ENCODE results near the gene NPTX2.

The NPTX2 gene

GRCh38 chr7:98654524-98655272 is 37.6 kb downstream of the NPTX2 start:
- DNase-seq (ENCODE audit: low spot score): no peak

GRCh38 chr7:98655611-98656010 is 38.5 kb downstream of the NPTX2 start:
- DNase-seq (ENCODE audit: low spot score): no peak

- DNase-seq (ENCODE audit: low spot score): no peak
These were observed 39.8 kb downstream of the NPTX2 start for GRCh38 chr7:98656899-98657298.

GRCh38 chr7:98657736-98658135 is 40.7 kb downstream of the NPTX2 start:
- DNase-seq (ENCODE audit: low spot score): no peak

DNA sequence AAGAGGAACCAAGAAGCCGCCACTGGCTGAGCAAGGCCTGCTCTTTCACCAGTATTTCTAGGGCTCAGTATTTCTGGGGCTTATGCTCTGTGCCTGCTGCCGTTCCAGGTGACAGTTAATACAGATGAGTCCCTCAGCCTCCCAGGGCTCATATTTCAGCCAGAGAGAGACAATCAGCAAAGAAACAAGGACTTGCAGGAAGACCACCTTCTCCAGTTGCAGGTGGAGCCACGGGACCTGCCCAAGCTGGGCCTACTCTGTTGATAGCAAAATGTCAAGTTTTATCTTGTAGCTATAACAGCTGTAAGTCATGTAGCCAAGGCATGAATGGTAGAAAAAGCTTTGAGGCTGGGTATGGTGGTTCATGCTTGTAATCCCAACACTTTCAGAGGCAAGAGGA is 42.7 kb downstream of the NPTX2 start:
- DNase-seq (ENCODE audit: low spot score): no peak

DNA sequence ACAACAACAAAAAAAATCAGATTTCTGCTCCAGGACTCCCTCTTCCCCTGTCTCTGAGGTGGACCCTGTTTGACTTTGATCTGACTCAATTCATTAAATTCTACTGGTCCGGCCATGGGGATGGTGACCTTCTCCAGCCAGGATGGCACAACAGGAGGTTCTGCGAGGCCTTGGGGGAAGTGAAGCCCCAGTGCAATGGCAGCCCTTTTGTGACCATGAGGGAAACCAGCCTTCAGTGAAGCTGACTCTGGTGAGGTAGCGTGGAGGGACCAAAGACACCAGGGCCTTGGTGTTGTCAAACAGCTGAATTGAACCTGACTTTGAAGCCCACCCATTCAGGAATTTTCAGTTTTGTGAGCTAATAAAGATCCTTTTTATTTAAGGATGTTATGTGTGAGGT is 44.5 kb downstream of the NPTX2 start:
- no peak for DNase-seq (ENCODE audit: low spot score)

- DNase-seq (ENCODE audit: low spot score): no peak
These were observed 45.2 kb downstream of the NPTX2 start for GRCh38 chr7:98662289-98662688.

DNA sequence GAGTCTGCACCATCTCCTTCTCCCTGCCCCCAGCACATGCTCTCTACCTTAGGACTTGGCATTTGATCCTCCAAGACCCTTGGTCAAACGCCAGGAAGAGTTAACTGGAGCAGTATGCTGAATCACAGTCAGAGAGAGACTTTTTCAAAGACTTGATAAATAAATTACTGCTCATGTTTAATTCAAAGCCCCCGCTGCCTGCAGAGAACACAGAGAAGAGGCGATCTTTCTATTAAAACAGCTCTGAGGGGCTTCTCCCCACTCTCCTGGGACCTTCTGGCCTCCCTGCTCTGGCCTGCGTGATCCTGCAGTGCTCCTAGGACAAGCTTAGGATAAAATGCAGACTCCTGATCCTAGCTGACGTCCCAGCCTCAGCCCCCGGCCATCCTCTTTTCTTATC is 47.8 kb downstream of the NPTX2 start:
- DNase-seq (ENCODE audit: low spot score): no peak

GRCh38 chr7:98668255-98668654 is 51.2 kb downstream of the NPTX2 start:
- no peak for DNase-seq (ENCODE audit: low spot score)

DNA sequence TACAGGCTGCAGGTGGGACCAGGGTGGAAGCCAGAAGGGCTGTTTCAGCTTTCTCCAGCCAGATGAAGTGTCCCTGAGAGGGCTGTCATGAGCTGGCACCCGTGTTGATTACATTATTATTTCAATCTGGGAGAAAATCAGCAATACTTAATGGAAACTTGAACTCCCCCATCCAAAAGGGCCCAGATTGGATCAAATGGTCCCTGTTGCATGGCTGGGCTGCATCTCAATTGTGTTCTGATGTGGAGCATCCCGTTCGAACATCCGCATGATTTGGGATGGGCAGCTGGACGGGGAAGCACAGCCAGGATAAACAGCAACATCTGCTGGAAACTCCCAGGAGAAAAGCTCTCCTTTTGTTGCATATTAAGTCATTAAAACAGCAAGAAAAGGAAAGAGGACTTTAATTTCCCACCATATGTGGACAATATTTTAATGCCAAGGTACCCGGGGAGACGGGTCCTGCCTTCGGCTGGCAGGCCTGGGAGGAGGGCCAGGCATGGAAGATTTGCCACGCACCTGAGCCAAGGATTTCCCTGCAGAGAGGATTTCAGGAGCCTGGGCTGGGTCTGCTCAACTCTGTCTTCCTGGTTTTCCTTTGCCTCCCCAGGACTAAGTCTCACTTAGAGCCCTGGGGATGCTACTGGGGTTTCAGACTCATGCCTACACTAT is 52.4 kb downstream of the NPTX2 start:
- DNase-seq (ENCODE audit: low spot score): no peak

DNA sequence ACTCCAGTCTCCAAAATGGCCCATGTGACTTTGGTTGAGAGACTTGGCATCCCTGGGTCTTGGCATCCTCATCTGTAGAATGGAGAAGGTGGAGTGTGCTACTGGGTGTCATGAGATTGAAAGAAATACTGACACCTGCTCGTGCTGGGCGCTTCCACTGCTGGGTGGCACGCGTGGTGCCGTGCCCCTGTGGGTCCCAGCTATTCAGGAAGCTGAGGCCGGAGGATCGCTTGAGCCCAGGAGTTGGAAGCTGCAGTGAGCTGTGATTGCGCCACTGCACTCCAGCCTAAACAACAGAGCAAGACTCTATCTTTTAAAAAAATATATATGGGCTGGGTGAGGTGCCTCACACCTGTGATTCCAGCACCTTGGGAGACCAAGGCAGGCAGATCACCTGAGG is 53.1 kb downstream of the NPTX2 start:
- no peak for DNase-seq (ENCODE audit: low spot score)

GRCh38 chr7:98671733-98672331 is 54.7 kb downstream of the NPTX2 start:
- no peak for DNase-seq (ENCODE audit: low spot score)

- no peak for DNase-seq (ENCODE audit: low spot score)
These were observed 57.4 kb downstream of the NPTX2 start for GRCh38 chr7:98674461-98674860.

GRCh38 chr7:98674881-98675280 is 57.8 kb downstream of the NPTX2 start:
- no peak for DNase-seq (ENCODE audit: low spot score)

DNA sequence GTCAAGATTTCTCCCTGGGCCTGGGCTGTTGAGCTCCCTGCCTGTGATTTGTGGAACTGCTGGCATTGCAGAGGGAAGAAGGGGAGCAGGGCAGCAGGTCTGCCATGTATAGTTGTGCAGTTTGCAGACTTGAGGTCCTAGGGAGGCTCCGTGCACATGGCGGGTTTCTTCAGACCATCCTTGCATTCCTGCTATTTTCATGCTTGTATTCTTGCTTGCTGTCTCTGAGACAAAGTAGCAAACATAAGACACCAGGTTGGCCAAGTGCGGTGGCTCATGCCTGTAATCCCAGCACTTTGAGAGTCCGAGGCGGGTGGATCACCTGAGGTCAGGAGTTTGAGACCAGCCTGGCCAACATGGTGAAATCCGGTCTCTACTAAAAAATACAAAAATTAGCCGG is 61.1 kb downstream of the NPTX2 start:
- DNase-seq (ENCODE audit: low spot score): no peak

All from AG20443 (cell line).